Measurements from ENCODE around the gene LRRC37A3. TPM values are rescaled to one million over a fixed set of nuclear protein-coding genes. Genes with fewer than 3 reads are reported as not detected.

LRRC37A3 gene
- total RNA-seq, 1 experiment from 2014 or later = 7.5 TPM

Other genes with a start within 250 kb of the LRRC37A3 start
- gene GNA13, start 137.3 kb upstream of the LRRC37A3 start, total RNA-seq (2022) = 32.1 and 33.2 TPM in 2 replicates
- 0.49 and 0.61 TPM in 2 replicates for gene RGS9, start 217.9 kb upstream of the LRRC37A3 start, total RNA-seq (2022)

All from MCF 10A (cell line).